KOPT-K1 (cell line): Measurements from ENCODE around the gene MRFAP1.
"Not testable (repeated sequence)": the region's sequence is repeated elsewhere in the genome, so short reads cannot be mapped to it uniquely, and the experiment has no call there.

Experiments
- H3K27ac ChIP-seq: fragments of 200-600 bp; sonication (generic); 2 replicates; pipeline ENCODE4 v1.5.1; 2016; ENCODE audit warnings: antibody characterized with exemption, mild to moderate bottlenecking, low read depth, low read length; ENCODE audit not compliant: poor library complexity, severe bottlenecking
- H3K36me3 ChIP-seq: fragments of 200-600 bp; sonication (generic); 2 replicates; pipeline ENCODE4 v1.5.1; 2017; ENCODE audit warnings: antibody characterized with exemption, mild to moderate bottlenecking, low read length, moderate library complexity; ENCODE audit not compliant: insufficient read depth
- H3K9me3 ChIP-seq: fragments of 200-600 bp; sonication (generic); 2 replicates; pipeline ENCODE4 v1.5.1; 2017; ENCODE audit warnings: antibody characterized with exemption, low read length, mild to moderate bottlenecking; ENCODE audit not compliant: insufficient read depth, poor library complexity, severe bottlenecking

Gene MRFAP1

GRCh38 chr4:6660430-6660829 lies 19.9 kb downstream of the MRFAP1 start:
- Histone ChIP-seq H3K27ac (no peak overlapping the region), H3K36me3 (no peaks in the 10 kb centered on the region), H3K9me3 (no peaks in the 10 kb centered on the region)

DNA sequence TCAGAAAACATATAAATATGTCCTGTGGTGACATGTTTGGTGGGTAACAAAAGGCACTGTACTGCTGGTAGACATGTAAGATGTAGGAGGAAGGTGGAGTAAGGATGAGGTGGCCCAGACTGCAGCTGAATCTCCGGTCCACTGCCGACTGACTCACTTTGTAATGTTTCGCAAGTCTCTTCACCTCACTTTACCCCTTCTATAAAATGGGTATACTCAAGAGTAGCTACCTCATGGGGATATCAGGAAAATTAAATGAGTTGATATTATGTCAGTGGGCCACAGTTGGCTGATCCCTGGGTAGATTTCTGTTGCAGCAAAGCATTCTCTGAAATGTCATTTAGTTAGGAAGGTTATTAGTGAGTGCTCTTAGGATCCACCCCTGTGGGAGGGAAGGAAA lies 22.1 kb downstream of the MRFAP1 start:
- no peaks in the 10 kb centered on the region for H3K9me3 ChIP-seq
- H3K36me3 ChIP-seq: no peaks in the 10 kb centered on the region
- H3K27ac ChIP-seq: no peak overlapping the region

DNA sequence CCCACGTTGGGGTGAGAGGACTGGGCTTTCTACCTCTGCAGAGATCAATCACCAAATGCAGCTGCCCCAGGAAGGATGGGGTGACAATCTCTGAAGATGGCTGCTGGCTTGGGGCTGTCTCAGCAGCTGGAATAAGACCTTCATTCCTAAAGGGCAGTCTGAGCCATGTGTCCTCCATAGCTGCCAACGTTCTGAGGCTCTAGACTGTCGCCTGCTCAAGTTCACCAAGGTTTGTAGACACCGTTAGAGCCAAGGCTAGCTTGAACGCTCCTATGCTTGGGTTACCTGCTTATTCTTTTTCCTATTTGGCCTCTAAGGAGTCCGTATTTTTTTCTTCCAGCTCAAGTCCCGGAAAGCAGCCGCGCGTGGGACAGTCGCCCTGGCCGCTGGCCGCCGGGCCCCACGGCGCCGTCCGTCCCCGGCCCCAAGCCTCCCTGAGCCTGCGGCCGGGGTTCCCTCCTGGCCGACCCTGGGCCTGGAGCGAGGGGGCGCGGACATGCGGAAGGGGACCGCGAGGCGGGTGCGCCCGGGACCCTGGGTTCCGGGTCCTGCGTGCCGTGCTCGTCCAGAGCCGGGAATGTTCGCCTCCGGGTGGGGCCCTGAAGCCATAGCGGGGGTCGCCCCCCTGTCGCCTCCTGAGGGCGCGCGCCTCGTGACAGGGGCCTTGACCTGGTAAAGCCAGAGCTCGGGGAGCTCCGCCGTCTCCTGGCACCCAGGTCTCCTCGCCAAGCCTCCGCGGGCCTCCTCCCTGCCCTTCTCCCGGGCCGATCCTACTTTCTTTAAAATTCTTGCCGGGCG lies 23.3 kb downstream of the MRFAP1 start:
- Histone ChIP-seq H3K36me3 (no peaks in the 10 kb centered on the region), H3K9me3 (no peaks in the 10 kb centered on the region), H3K27ac (no peak overlapping the region)

DNA sequence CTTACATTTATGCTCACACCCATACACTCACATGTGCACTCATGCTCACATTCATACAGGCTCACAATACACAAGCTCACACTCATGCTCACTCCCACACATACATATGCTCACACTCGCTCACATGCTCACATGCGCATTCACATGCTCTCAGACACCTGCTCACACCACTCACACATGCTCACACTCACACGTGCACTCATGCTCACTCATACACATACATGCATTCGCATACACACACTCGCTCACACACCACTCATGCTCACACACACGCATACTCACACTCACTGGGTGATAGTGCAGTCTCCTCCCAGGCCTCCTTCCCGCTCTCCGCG lies 24.8 kb downstream of the MRFAP1 start:
- Histone ChIP-seq H3K9me3 (no peaks in the 10 kb centered on the region), H3K27ac (no peak overlapping the region), H3K36me3 (no peaks in the 10 kb centered on the region)

GRCh38 chr4:6668391-6668790 lies 27.9 kb downstream of the MRFAP1 start:
- Histone ChIP-seq H3K27ac (no peak overlapping the region), H3K36me3 (no peaks in the 10 kb centered on the region), H3K9me3 (peaks cover 4% of the 10 kb centered on the region)

DNA sequence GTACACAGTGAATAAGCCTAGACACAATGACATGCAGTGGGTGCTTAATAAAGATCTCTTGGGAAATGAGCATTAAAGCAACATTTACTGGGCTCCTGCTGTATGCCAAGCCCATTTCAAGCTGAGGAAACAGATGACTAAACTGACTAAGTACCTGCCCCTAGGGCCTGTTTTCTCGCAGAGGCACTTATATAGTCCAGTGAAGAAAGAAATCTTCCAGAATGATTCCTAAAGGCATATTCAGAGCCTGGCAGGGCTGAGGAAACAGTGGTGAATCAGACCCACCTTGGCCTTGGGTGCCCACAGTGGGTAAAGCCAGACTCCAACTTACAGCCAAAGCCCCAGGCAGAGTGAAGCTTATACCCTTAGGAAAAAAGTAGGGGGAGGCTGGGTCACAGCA lies 31.2 kb downstream of the MRFAP1 start:
- H3K9me3 ChIP-seq: peaks cover 4% of the 10 kb centered on the region
- no peak overlapping the region for H3K27ac ChIP-seq
- peaks cover 19% of the 10 kb centered on the region for H3K36me3 ChIP-seq

DNA sequence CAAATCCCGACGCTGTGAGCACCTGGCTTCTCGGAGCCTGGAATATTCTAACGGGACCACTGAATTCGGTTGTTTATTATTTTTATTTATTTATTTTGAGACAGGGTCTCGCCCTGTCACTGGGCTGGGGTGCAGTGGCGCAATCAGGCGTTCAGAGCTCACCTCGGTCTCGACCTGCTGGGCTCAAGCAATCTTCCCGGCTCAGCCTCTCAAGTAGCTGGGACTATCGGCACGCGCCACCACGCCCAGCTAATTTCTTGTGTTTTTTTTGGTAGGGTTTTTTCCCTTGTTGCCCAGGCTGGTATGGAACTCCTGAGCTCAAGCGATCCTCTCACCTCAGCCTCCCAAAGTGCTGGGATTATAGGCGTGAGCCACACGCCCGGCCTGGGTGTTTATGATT lies 31.6 kb downstream of the MRFAP1 start:
- Histone ChIP-seq H3K36me3 (peaks cover 24% of the 10 kb centered on the region), H3K9me3 (peaks cover 4% of the 10 kb centered on the region), H3K27ac (no peak overlapping the region)

- peaks cover 29% of the 10 kb centered on the region for H3K36me3 ChIP-seq
- not testable (repeated sequence) for H3K9me3 ChIP-seq
- peak overlapping the region; percentile 92 for H3K27ac ChIP-seq
Observed at GRCh38 chr4:6672541-6673190, 32.2 kb downstream of the MRFAP1 start.

DNA sequence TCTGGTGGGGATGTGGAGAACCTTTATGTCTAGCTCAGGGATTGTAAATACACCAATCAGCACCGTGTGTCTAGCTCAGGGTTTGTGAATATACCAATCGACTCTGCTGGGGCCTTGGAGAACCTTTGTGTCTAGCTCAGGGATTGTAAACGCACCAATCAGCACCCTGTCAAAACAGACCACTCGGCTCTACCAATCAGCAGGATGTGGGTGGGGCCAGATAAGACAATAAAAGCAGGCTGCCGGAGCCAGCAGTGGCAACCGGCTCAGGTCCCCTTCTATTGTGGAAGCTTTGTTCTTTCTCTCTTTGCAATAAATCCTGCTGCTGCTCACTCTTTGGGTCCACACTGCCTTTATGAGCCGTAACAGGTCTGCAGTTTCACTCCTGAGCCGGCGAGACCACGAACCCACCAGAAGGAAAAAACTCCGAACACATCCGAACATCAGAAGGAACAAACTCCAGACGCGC lies 32.7 kb downstream of the MRFAP1 start:
- H3K27ac ChIP-seq: peak overlapping the region; percentile 92
- H3K9me3 ChIP-seq: not testable (repeated sequence)
- H3K36me3 ChIP-seq: peaks cover 34% of the 10 kb centered on the region

DNA sequence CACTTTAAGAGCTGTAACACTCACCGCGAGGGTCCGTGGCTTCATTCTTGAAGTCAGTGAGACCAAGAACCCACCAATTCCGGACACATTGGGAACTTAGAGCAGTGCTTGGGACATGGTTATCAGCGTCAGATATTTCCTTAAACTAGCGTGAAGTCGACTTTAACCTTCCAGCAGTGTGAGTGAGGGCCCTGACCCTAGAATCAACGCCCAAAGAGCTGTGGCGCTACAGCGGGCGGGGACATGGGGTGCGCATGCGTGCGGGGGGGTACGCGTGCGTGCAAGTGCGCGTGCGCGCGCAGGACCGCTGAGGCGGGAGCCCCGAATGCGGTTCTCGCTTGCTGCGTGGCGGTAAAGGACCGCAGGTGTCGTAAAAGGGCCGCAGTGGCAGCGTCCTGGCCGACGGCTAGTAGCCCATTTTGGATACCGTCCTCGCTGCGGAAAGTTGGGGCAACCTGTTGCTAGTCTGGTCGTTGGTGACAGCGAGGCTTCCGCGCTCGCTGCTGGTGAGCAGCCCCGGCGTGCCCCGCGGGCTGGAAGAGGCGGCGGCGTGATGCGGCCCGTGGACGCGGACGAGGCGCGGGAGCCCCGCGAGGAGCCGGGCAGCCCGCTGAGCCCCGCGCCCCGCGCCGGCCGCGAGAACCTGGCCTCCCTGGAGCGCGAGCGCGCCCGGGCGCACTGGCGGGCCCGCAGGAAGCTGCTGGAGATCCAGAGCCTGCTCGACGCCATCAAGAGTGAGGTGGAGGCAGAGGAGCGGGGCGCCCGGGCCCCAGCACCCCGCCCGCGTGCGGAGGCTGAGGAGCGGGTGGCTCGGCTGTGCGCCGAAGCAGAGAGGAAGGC lies 33.4 kb downstream of the MRFAP1 start:
- Histone ChIP-seq H3K27ac (peak overlapping the region; percentile 92), H3K9me3 (peaks cover 4% of the 10 kb centered on the region), H3K36me3 (peaks cover 41% of the 10 kb centered on the region)

DNA sequence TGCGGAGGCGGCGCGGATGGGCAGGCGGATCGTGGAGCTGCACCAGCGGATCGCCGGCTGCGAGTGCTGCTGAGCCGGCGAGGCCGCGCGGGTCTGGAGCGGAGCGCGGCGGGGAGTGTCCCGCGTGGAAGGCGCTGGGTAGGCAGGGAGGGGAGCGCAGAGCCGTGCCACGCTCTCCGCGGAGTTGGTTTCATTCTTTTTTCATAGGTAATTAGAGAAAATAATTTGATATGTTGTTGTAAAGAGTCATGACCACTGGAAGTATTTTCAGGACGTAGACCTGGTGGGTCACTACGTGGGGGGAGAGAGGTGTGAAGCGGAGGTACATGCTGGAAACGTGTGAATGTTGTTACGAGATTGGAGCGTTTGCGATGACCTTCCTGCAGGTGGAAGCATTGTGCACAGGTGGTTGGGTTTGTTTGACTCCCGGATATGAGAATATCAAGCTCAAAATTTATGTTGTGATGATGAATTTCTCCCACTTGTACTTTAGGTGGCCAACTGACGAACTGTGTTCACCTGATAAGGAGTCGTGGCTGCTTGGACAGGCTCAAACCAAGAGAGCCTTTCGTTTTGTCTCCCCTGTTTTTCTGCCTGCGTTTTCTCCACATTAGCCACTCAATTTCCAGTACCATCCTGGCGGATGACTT lies 34.1 kb downstream of the MRFAP1 start:
- Histone ChIP-seq H3K36me3 (peaks cover 43% of the 10 kb centered on the region), H3K27ac (peak overlapping the region; percentile 92)

DNA sequence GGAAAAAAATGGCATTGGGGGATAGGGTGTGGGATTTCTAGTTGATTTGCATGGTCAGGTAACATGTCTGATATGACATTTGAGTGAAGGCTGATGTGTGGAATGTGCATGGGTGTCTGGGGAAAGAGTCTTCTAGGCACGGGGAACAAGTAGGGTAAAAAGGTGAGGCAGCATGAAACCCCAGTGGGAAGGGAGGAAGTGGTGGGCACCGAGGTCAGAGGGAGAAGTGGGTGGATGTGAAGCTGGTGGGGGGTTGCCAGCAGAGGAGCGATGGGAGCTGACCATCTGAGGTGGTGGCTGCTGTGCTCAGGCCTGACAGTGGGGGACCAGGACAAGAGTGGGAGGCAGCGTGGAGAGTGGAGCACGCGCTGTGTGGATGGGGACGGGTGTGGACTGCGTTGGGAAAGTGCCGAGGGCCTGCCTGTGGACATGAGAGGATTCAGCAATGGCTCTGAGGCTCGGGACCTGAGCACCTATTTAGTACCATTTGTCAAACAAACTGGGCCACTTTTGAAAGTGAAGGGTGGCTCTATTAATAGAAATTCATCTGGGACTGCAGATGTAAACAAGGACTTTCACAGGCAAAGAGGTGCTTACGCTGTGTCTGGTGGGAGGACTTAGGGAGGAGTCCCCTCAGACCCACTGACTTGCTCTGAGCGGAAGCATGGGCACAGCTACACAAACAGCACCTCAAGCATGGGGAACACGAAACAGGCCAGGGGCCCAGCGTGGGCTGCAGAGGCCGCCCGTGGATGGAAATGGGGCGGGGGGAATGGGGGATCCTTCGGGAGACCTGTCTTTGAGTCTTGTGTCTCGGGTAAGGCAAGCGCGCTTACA lies 36.5 kb downstream of the MRFAP1 start:
- Histone ChIP-seq H3K36me3 (peaks cover 65% of the 10 kb centered on the region), H3K9me3 (peaks cover 4% of the 10 kb centered on the region), H3K27ac (no peak overlapping the region)

More for the DNA sequence above, 34.1 kb downstream of the MRFAP1 start:
- peaks cover 4% of the 10 kb centered on the region for H3K9me3 ChIP-seq

- no peaks in the 10 kb centered on the region for H3K9me3 ChIP-seq
- H3K36me3 ChIP-seq: peaks cover 57% of the 10 kb centered on the region
- no peak overlapping the region for H3K27ac ChIP-seq
Observed at GRCh38 chr4:6680372-6681034, 40.0 kb downstream of the MRFAP1 start.

- Histone ChIP-seq H3K27ac (no peak overlapping the region), H3K36me3 (peaks cover 50% of the 10 kb centered on the region)
Observed at GRCh38 chr4:6681191-6681590, 40.7 kb downstream of the MRFAP1 start.

More at GRCh38 chr4:6681191-6681590, 40.7 kb downstream of the MRFAP1 start:
- H3K9me3 ChIP-seq: no peaks in the 10 kb centered on the region
